NT2/D1 (cell line): Measurements from ENCODE around the gene DTD2.

ENCODE experiments used
- DNase-seq: peaks from one replicate; pipeline ENCODE4 v3.0.0-alpha.2; 2011; ENCODE audit warnings: low read depth, low spot score
- H3K27me3 ChIP-seq: 2 replicates; pipeline ENCODE4 v1.6.0; 2011; ENCODE audit warnings: mild to moderate bottlenecking; ENCODE audit not compliant: insufficient read length, insufficient read depth
- H3K36me3 ChIP-seq: 2 replicates; pipeline ENCODE4 v1.6.1; 2011; ENCODE audit warnings: mild to moderate bottlenecking, low read length, mixed read lengths; ENCODE audit not compliant: insufficient read depth, insufficient read length
- H3K4me1 ChIP-seq: 2 replicates; pipeline ENCODE4 v1.5.1; 2011; ENCODE audit not compliant: insufficient read depth, insufficient read length
- H3K4me3 ChIP-seq: 2 replicates; pipeline ENCODE4 v1.5.1; 2011; ENCODE audit warnings: low read depth; ENCODE audit not compliant: insufficient read length
- H3K9ac ChIP-seq: 2 replicates; pipeline ENCODE4 v1.6.0; 2011; ENCODE audit warnings: low read depth; ENCODE audit not compliant: insufficient read length
- H3K9me3 ChIP-seq: 2 replicates; pipeline ENCODE4 v1.5.1; 2011; ENCODE audit warnings: mild to moderate bottlenecking, low read length; ENCODE audit not compliant: insufficient read depth
- SUZ12 ChIP-seq: IDR thresholded peaks from 2 replicates; pipeline ENCODE4 v1.6.1; 2011; ENCODE audit not compliant: insufficient read length, insufficient read depth; ENCODE audit errors: extremely low read depth
- YY1 ChIP-seq: IDR thresholded peaks from 2 replicates; pipeline ENCODE4 v1.6.1; 2011; ENCODE audit not compliant: insufficient read length, insufficient read depth
- ZNF274 ChIP-seq: IDR thresholded peaks from 2 replicates; pipeline ENCODE4 v1.6.1; 2011; ENCODE audit warnings: mild to moderate bottlenecking, low read depth, low read length

DTD2 gene

GRCh38 chr14:31428011-31428410 is 29.3 kb downstream of the DTD2 start:
- no peaks in the 10 kb centered on the region for H3K27me3 ChIP-seq
- H3K4me3 ChIP-seq, result no peak overlapping the region
- H3K9me3 ChIP-seq, result no peaks in the 10 kb centered on the region
- no peaks in the 10 kb centered on the region for H3K4me1 ChIP-seq
- no peaks in the 10 kb centered on the region for H3K36me3 ChIP-seq
- TF ChIP-seq YY1 (no peak), SUZ12 (no peak), ZNF274 (no peak)
- no peak for DNase-seq
- no peak overlapping the region for H3K9ac ChIP-seq

DNA sequence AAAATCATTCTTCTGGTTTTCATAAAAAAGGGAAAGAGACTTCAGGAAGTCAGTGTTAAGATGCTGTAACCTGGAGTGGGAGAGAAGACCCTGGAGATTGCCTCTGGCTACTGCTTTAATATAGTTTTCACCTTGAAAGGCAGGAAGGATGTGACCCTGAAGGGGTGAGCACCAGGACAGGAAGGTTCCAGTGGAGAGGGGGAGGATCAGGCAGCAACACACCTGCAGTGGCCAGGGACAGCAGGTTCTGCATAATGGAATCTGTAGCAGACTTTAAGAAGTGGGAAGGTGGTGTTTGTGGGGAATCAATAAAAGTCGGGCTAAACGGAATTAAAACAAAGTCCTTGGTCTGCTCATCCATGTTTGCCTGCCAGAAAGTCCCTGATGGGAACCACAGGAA is 30.6 kb downstream of the DTD2 start:
- H3K4me1 ChIP-seq, result no peaks in the 10 kb centered on the region
- no peak overlapping the region for H3K9ac ChIP-seq
- H3K27me3 ChIP-seq, result no peaks in the 10 kb centered on the region
- no peak overlapping the region for H3K4me3 ChIP-seq
- H3K36me3 ChIP-seq, result no peaks in the 10 kb centered on the region
- H3K9me3 ChIP-seq, result no peaks in the 10 kb centered on the region
- DNase-seq, result no peak
- TF ChIP-seq ZNF274 (no peak), YY1 (no peak), SUZ12 (no peak)

- TF ChIP-seq ZNF274, result no peak
- TF ChIP-seq SUZ12, result no peak
- TF ChIP-seq YY1, result no peak
- no peaks in the 10 kb centered on the region for H3K36me3 ChIP-seq
- H3K4me1 ChIP-seq, result no peaks in the 10 kb centered on the region
- no peaks in the 10 kb centered on the region for H3K27me3 ChIP-seq
- DNase-seq, result no peak
- H3K9me3 ChIP-seq, result no peaks in the 10 kb centered on the region
- H3K9ac ChIP-seq, result no peak overlapping the region
- H3K4me3 ChIP-seq, result no peak overlapping the region
Measured at GRCh38 chr14:31425905-31426304, 31.4 kb downstream of the DTD2 start.

GRCh38 chr14:31421200-31421599 is 36.1 kb downstream of the DTD2 start:
- no peaks in the 10 kb centered on the region for H3K36me3 ChIP-seq
- no peak overlapping the region for H3K9ac ChIP-seq
- no peaks in the 10 kb centered on the region for H3K27me3 ChIP-seq
- H3K4me3 ChIP-seq, result no peak overlapping the region
- H3K4me1 ChIP-seq, result no peaks in the 10 kb centered on the region
- TF ChIP-seq SUZ12 (no peak), ZNF274 (no peak), YY1 (no peak)
- DNase-seq, result no peak
- H3K9me3 ChIP-seq, result no peaks in the 10 kb centered on the region

- Histone ChIP-seq H3K27me3 (no peaks in the 10 kb centered on the region), H3K4me1 (no peaks in the 10 kb centered on the region), H3K9me3 (no peaks in the 10 kb centered on the region), H3K9ac (peak within 1 kb of the TSS; percentile 93), H3K36me3 (no peaks in the 10 kb centered on the region), H3K4me3 (peak within 1 kb of the TSS; percentile 91)
- TF ChIP-seq ZNF274 (no peak), YY1 (no peak), SUZ12 (no peak)
- DNase-seq, result peak; percentile 87
Measured at GRCh38 chr14:31420319-31421111, 36.8 kb downstream of the DTD2 start, which contains the start of gene HEATR5A. Gene HEATR5A (minus strand): TSS chr14:31420550. CDS start chr14:31402975, 17,575 bp downstream.

- no peaks in the 10 kb centered on the region for H3K9me3 ChIP-seq
- H3K27me3 ChIP-seq, result no peaks in the 10 kb centered on the region
- peak overlapping the region; percentile 91 for H3K4me3 ChIP-seq
- no peaks in the 10 kb centered on the region for H3K4me1 ChIP-seq
- TF ChIP-seq YY1, result no peak
- no peak for TF ChIP-seq ZNF274
- no peak for TF ChIP-seq SUZ12
- peak overlapping the region; percentile 93 for H3K9ac ChIP-seq
- DNase-seq, result peak; percentile 8
- no peaks in the 10 kb centered on the region for H3K36me3 ChIP-seq
Measured at GRCh38 chr14:31419967-31420318, 37.4 kb downstream of the DTD2 start.

- peak overlapping the region; percentile 91 for H3K4me3 ChIP-seq
Measured at GRCh38 chr14:31419179-31419966, 37.9 kb downstream of the DTD2 start.

More at GRCh38 chr14:31419179-31419966, 37.9 kb downstream of the DTD2 start:
- H3K9ac ChIP-seq, result peak overlapping the region; percentile 93
- no peaks in the 10 kb centered on the region for H3K36me3 ChIP-seq
- H3K9me3 ChIP-seq, result no peaks in the 10 kb centered on the region
- H3K4me1 ChIP-seq, result no peaks in the 10 kb centered on the region
- H3K27me3 ChIP-seq, result no peaks in the 10 kb centered on the region
- DNase-seq, result no peak
- TF ChIP-seq ZNF274 (no peak), SUZ12 (no peak), YY1 (no peak)
